Choroid plexus epithelial cell (primary cell): ENCODE data around the gene TAF10.
A peak's percentile ranks its signal among the peaks of the same experiment; 100 is the strongest.

Experiments used
- DNase-seq: peaks from one replicate; pipeline ENCODE4 v3.0.0-alpha.2; 2010; ENCODE audit warnings: low read depth
- H3K4me3 ChIP-seq: 2 replicates; pipeline ENCODE4 v1.5.1; 2011; ENCODE audit warnings: low read depth, mild to moderate bottlenecking, control low read depth, low read length, moderate library complexity
- TF ChIP-seq, protein P1 (sequence below): conservative IDR thresholded peaks from 2 replicates; pipeline ENCODE4 v1.5.1; 2011; ENCODE audit warnings: low read depth, mild to moderate bottlenecking, control low read depth, inconsistent platforms, low read length, moderate library complexity

TAF10 gene

DNA sequence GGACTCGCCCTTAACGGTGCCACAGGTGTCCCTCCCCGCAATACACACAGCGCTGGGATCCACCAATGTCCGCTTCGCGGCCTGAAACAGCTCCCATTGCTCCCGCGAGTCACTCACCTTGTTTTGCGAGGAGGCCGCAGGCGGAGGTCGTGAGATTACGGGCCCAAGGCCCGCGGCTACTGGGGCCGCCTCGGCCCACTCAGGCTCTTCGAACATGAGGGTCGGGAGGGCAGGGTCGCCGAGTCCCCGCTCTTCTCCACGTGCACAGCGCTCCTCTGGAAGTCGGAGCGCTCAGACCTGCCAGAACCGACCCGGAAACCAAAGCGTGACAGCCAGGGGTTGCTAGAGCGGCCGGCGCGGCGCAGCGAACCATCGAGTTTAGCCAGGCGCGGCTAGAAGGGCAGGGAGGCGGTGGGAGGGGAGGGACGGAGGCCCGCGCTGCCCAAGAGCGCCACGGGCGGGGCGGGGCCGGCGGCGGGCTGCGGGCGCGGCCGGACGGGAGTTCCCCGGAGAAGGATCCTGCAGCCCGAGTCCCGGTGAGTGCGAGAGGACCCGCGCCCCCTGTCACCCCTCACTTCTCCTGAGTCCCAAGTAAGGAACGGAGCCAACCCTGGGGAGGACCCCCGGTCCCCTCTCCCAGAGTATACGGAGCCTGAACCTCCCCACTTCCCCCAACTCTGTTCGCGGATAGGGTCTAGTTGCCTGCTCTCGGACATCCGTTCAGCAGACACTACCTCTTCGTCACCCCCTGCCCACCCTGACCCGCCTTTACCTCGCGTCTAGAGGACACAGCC lies 8.5 kb downstream of the TAF10 start, which contains the start of the genes ILK and RRP8:
Gene ILK, plus strand, starts transcription at position 488 of the 794 bp plus-strand sequence. CDS start 498 bp downstream, outside the sequence.
Gene RRP8, minus strand, starts transcription at position 330 of the 794 bp plus-strand sequence. Its CDS starts 114 bp downstream, at position 216.
- TF ChIP-seq, protein P1, sequence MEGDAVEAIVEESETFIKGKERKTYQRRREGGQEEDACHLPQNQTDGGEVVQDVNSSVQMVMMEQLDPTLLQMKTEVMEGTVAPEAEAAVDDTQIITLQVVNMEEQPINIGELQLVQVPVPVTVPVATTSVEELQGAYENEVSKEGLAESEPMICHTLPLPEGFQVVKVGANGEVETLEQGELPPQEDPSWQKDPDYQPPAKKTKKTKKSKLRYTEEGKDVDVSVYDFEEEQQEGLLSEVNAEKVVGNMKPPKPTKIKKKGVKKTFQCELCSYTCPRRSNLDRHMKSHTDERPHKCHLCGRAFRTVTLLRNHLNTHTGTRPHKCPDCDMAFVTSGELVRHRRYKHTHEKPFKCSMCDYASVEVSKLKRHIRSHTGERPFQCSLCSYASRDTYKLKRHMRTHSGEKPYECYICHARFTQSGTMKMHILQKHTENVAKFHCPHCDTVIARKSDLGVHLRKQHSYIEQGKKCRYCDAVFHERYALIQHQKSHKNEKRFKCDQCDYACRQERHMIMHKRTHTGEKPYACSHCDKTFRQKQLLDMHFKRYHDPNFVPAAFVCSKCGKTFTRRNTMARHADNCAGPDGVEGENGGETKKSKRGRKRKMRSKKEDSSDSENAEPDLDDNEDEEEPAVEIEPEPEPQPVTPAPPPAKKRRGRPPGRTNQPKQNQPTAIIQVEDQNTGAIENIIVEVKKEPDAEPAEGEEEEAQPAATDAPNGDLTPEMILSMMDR: peak; percentile 50
- peak; percentile 92 for DNase-seq
- H3K4me3 ChIP-seq: peak within 1 kb of the TSS; percentile 99

DNA sequence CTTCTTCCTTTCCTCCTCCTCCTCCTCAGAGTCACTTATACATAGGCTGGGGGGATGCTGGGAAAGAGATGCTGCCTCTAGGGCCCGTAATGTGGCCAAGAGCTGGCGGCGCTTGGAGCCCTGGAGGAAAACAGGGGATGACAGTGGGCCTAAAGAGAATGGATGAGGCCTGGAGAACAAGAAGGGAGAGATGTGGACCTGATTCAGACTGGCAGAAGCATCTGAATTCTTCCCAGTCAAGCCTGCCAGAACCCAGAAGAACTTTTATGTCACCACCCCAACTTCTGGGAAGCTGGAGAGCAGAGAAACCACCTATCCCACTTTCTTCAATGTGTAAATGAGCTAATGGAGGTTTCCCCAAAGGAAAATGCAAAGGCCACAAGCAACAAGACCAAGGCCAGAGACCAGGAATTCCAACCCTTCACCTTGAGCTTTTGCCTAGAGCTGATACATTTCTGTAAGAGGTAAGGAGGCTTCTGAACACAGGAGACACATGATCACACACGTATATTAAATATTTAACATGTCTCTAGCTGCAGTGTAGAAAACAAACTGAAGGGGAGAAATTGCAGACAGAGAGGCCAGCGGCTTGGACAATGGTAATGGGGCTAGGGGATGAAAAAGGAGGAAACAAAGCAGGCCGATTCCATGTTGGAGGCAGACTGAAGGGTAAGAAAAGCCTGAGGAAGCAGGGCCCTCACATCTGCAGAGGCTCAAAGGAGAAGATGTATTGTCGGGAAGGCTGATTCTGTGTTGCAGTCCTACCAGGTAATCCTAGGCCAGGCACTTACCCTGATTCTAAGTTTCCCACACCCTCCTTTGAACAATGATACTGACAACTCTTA lies 9.7 kb downstream of the TAF10 start:
- H3K4me3 ChIP-seq: peak overlapping the region; percentile 99

DNA sequence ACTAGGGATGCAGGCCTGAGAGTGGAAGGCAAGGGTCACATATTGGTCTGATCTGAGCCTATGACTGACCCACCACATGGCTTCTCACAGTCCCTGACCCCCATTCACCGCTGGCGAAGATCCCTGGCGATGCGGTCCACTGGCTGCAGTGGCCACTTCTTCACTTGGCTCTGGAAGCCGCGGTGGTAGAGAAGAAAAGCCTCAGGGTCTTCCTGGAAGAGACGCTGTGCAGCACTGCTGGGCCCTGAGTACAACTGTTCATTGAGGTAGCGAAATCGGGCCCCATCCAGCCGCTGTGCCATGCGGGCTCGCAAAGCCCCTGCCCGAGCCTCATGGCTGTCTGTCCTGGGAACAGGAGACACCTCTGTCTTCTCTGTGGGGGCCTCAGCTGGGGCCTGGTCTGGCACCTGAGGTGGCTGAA lies 11.0 kb downstream of the TAF10 start:
- no peak for DNase-seq
- TF ChIP-seq, protein P1: no peak
- no peak overlapping the region for H3K4me3 ChIP-seq

More for the DNA sequence above, 9.7 kb downstream of the TAF10 start:
- no peak for DNase-seq
- TF ChIP-seq, protein P1: peak; percentile 9

DNA sequence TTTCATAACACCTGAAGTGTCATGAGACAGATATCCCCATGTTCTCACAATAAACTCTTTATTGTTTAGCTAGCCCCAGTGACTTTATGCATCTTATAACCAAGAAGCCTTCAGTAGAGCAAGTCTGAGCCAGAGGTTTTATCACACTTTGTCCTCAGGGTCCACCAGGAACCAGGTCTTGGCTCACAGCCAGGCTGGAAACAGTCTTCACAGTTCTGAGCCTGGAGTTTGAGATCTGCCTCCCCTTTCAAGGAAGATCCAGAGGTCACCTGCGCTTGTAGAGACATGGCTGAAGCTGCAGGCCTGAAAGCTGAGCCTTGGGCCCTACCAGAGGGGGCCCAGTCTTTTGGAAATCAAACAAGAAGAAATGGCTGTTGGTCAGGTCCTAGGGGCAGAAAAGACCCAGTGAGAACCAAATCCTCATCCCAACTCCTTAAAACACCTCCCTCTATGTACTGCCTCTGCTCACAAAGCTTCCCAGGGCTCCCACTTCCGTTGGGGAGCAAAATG lies 12.1 kb downstream of the TAF10 start:
- TF ChIP-seq, protein P1: no peak
- DNase-seq: no peak
- H3K4me3 ChIP-seq: no peak overlapping the region

DNA sequence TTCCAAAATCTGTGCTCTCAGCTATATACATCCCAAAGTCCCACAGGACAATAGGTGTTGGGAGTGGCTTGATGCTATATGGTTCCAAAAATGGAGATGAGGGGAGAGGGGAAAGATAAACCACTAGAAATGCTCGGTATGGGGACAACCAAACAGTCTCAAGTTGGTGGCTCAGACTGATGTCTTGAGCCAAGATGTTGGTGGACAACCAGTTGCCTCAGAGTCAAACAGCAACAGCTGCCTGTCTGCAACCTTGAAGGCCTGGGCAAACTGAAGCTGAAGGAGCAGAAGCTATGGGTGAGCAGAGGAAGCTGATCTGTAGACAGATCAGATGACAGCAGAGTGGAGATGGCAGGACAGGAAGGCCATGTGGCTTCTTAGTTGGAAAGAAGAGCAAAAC lies 12.6 kb downstream of the TAF10 start:
- DNase-seq: no peak
- TF ChIP-seq, protein P1: no peak

DNA sequence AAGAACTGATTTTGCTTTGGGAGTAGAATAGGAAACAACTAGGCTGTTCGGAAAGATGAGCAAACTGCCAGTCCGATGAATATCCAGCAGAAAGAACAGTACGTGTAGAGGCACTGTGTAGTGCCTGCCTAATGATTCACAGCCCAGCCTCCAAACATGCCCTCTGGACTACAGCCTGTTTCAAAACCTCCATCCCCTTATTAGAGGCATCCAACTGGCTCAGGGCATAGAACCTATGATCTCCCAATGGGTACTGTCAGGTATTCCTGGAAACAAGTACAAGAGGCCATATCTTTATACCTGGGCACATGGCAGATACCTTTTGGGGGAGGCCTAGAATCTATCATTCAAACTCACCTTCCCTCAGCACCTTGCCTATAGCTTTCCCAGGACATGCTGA lies 13.5 kb downstream of the TAF10 start:
- no peak overlapping the region for H3K4me3 ChIP-seq
- no peak for DNase-seq

More for the DNA sequence above, 12.6 kb downstream of the TAF10 start:
- no peak overlapping the region for H3K4me3 ChIP-seq

More for the DNA sequence above, 13.5 kb downstream of the TAF10 start:
- TF ChIP-seq, protein P1: no peak
